GM21576 (cell line): ENCODE measurements around the gene SPTBN4.
A peak's percentile ranks its signal among the peaks of the same experiment; 100 is the strongest.

Experiments
- ATAC-seq: cut with Tn5 transposase; IDR thresholded peaks from one replicate; pipeline ENCODE4 v1.9.1; 2021; ENCODE audit warnings: mild to moderate bottlenecking, moderate library complexity; ENCODE audit not compliant: unreplicated experiment

SPTBN4 gene

GRCh38 chr19:40600570-40601133 lies 133.9 kb downstream of the SPTBN4 start:
- ATAC-seq = no peak

- ATAC-seq = no peak
Measured at GRCh38 chr19:40601134-40601974, 134.6 kb downstream of the SPTBN4 start, which contains the start of gene LTBP4. Gene LTBP4 (plus strand): TSS chr19:40601369. CDS start chr19:40601388, 19 bp downstream.

- no peak for ATAC-seq
Measured at GRCh38 chr19:40603071-40603388, 136.2 kb downstream of the SPTBN4 start.

- peak; percentile 65 for ATAC-seq
Measured at GRCh38 chr19:40603389-40604170, 136.8 kb downstream of the SPTBN4 start.

- ATAC-seq = no peak
Measured at GRCh38 chr19:40604171-40604646, 137.4 kb downstream of the SPTBN4 start.

GRCh38 chr19:40604647-40605215 lies 137.9 kb downstream of the SPTBN4 start:
- no peak for ATAC-seq

- ATAC-seq = peak; percentile 25
Measured at GRCh38 chr19:40605216-40605971, 138.6 kb downstream of the SPTBN4 start.

- no peak for ATAC-seq
Measured at GRCh38 chr19:40607311-40608239, 140.8 kb downstream of the SPTBN4 start.

- ATAC-seq = no peak
Measured at GRCh38 chr19:40608240-40608621, 141.4 kb downstream of the SPTBN4 start.

- no peak for ATAC-seq
Measured at GRCh38 chr19:40608957-40609356, 142.2 kb downstream of the SPTBN4 start.

- ATAC-seq = peak; percentile 43
Measured at GRCh38 chr19:40609561-40610395, 143.0 kb downstream of the SPTBN4 start.

GRCh38 chr19:40610396-40611064 lies 143.7 kb downstream of the SPTBN4 start:
- no peak for ATAC-seq

- no peak for ATAC-seq
Measured at GRCh38 chr19:40611096-40611495, 144.3 kb downstream of the SPTBN4 start.

- ATAC-seq = no peak
Measured at GRCh38 chr19:40611900-40612698, 145.3 kb downstream of the SPTBN4 start.

- no peak for ATAC-seq
Measured at GRCh38 chr19:40612831-40613689, 146.3 kb downstream of the SPTBN4 start.
